Urinary bladder (tissue), 4 donors: Measurements from ENCODE around the gene SPAG17. TPM values are rescaled to one million over a fixed set of nuclear protein-coding genes. Genes with fewer than 3 reads are reported as not detected.

Source experiments
- DNase-seq: peaks from one replicate; pipeline ENCODE4 v3.0.0-alpha.2; 2015; ENCODE audit errors: extremely low spot score
- H3K27ac ChIP-seq: one replicate; pipeline ENCODE4 v1.5.1; 2013; ENCODE audit warnings: low read depth, mild to moderate bottlenecking, moderate library complexity
- H3K36me3 ChIP-seq: one replicate; pipeline ENCODE4 v1.6.1; 2013; ENCODE audit warnings: mild to moderate bottlenecking, moderate library complexity; ENCODE audit not compliant: insufficient read depth
- H3K4me1 ChIP-seq: one replicate; pipeline ENCODE4 v1.6.1; 2013; ENCODE audit warnings: mild to moderate bottlenecking, moderate library complexity; ENCODE audit not compliant: insufficient read depth
- H3K4me3 ChIP-seq: one replicate; pipeline ENCODE4 v1.5.1; 2013; ENCODE audit warnings: low read depth, low read length
- whole genome bisulfite sequencing: extraction: QIAGEN DNeasy Blood & Tissue Kit; methylation state at CpG from one replicate; pipeline ENCODE4 v1.1.7; 2013; 5-methylcytosine and 5-hydroxymethylcytosine counted together
- polyA plus RNA-seq: library from polyadenylated mRNA; stranded (reverse); fragments of 200-250 nt; gene quantifications from one replicate; pipeline ENCODE4 v1.2.3, GENCODE V29; 2013
- total RNA-seq: library from RNA; depleted of rRNA; stranded (reverse); fragments of >200 nt; gene quantifications from one replicate; pipeline ENCODE4 v1.2.3, GENCODE V29; 2014
- donor health status: healthy with polysubstance abuse.
- donor health status: healthy.

The SPAG17 gene
- total and polyA plus RNA-seq, 2 donors = 0.51 to 4.2 TPM

- no peak for DNase-seq
- H3K4me3 ChIP-seq = no peak overlapping the region
- 53% methylated on average over 1 of the region's 1 CpG for WGBS
- H3K27ac ChIP-seq = no peak overlapping the region
- H3K36me3 ChIP-seq = no peaks in the 10 kb centered on the region
- no peaks in the 10 kb centered on the region for H3K4me1 ChIP-seq
Measured at GRCh38 chr1:118200836-118201235, 15.8 kb upstream of the SPAG17 start.

- H3K4me1 ChIP-seq = no peaks in the 10 kb centered on the region
- DNase-seq = no peak
- no peaks in the 10 kb centered on the region for H3K36me3 ChIP-seq
- no peak overlapping the region for H3K27ac ChIP-seq
- H3K4me3 ChIP-seq = no peak overlapping the region
- WGBS = 47% methylated on average over 1 of the region's 1 CpG
Measured at GRCh38 chr1:118190561-118190960, 5.5 kb upstream of the SPAG17 start.

GRCh38 chr1:118189564-118189963 lies 4.5 kb upstream of the SPAG17 start:
- no peaks in the 10 kb centered on the region for H3K4me1 ChIP-seq
- H3K36me3 ChIP-seq = no peaks in the 10 kb centered on the region
- no peak overlapping the region for H3K27ac ChIP-seq
- DNase-seq = no peak
- 48% methylated on average over 2 of the region's 2 CpGs for WGBS
- no peak overlapping the region for H3K4me3 ChIP-seq

- DNase-seq = no peak
- 47% methylated on average over 1 of the region's 1 CpG for WGBS
Measured at GRCh38 chr1:118188411-118188810, 3.4 kb upstream of the SPAG17 start.

GRCh38 chr1:118186026-118186425 lies 998 bp upstream of the SPAG17 start:
- no peaks in the 10 kb centered on the region for H3K4me1 ChIP-seq
- WGBS = 89% methylated on average over 4 of the region's 4 CpGs
- no peak overlapping the region for H3K4me3 ChIP-seq
- no peak for DNase-seq
- H3K36me3 ChIP-seq = no peaks in the 10 kb centered on the region
- H3K27ac ChIP-seq = no peak overlapping the region

More at GRCh38 chr1:118188411-118188810, 3.4 kb upstream of the SPAG17 start:
- H3K4me3 ChIP-seq = no peak overlapping the region
- H3K36me3 ChIP-seq = no peaks in the 10 kb centered on the region
- H3K4me1 ChIP-seq = no peaks in the 10 kb centered on the region
- H3K27ac ChIP-seq = no peak overlapping the region

- DNase-seq = no peak
- no peaks in the 10 kb centered on the region for H3K4me1 ChIP-seq
- 25% methylated on average over 11 of the region's 11 CpGs for WGBS
- no peak overlapping the region for H3K27ac ChIP-seq
- peak overlapping the region; percentile 33 for H3K4me3 ChIP-seq
- H3K36me3 ChIP-seq = no peaks in the 10 kb centered on the region
Measured at GRCh38 chr1:118184739-118185083, 317 bp downstream of the SPAG17 start.

GRCh38 chr1:118183586-118183985 lies 1.4 kb downstream of the SPAG17 start:
- no peaks in the 10 kb centered on the region for H3K4me1 ChIP-seq
- H3K27ac ChIP-seq = no peak overlapping the region
- no peak for DNase-seq
- 70% methylated on average over 2 of the region's 2 CpGs for WGBS
- H3K4me3 ChIP-seq = no peak overlapping the region
- no peaks in the 10 kb centered on the region for H3K36me3 ChIP-seq

GRCh38 chr1:118177998-118178397 lies 7.0 kb downstream of the SPAG17 start:
- 95% methylated on average over 3 of the region's 3 CpGs for WGBS
- H3K4me1 ChIP-seq = no peaks in the 10 kb centered on the region
- no peaks in the 10 kb centered on the region for H3K36me3 ChIP-seq
- no peak overlapping the region for H3K27ac ChIP-seq
- H3K4me3 ChIP-seq = no peak overlapping the region
- DNase-seq = no peak

GRCh38 chr1:118169016-118169415 lies 16.0 kb downstream of the SPAG17 start:
- WGBS = 76% methylated on average over 1 of the region's 1 CpG
- Histone ChIP-seq H3K36me3 (no peaks in the 10 kb centered on the region), H3K4me3 (no peak overlapping the region), H3K4me1 (no peaks in the 10 kb centered on the region), H3K27ac (no peak overlapping the region)
- no peak for DNase-seq

GRCh38 chr1:118160806-118161205 lies 24.2 kb downstream of the SPAG17 start:
- 78% methylated on average over 1 of the region's 1 CpG for WGBS
- no peaks in the 10 kb centered on the region for H3K4me1 ChIP-seq
- DNase-seq = no peak
- H3K27ac ChIP-seq = no peak overlapping the region
- no peaks in the 10 kb centered on the region for H3K36me3 ChIP-seq
- H3K4me3 ChIP-seq = no peak overlapping the region

- no peak overlapping the region for H3K27ac ChIP-seq
- H3K36me3 ChIP-seq = no peaks in the 10 kb centered on the region
- H3K4me3 ChIP-seq = no peak overlapping the region
- H3K4me1 ChIP-seq = no peaks in the 10 kb centered on the region
- DNase-seq = no peak
- WGBS = 48% methylated on average over 4 of the region's 4 CpGs
Measured at GRCh38 chr1:118159569-118159968, 25.5 kb downstream of the SPAG17 start.

- 81% methylated on average over 1 of the region's 1 CpG for WGBS
- no peak for DNase-seq
- H3K4me1 ChIP-seq = no peaks in the 10 kb centered on the region
- H3K27ac ChIP-seq = no peak overlapping the region
- H3K4me3 ChIP-seq = no peak overlapping the region
- no peaks in the 10 kb centered on the region for H3K36me3 ChIP-seq
Measured at GRCh38 chr1:118158924-118159323, 26.1 kb downstream of the SPAG17 start.

- no peaks in the 10 kb centered on the region for H3K36me3 ChIP-seq
- no peaks in the 10 kb centered on the region for H3K4me1 ChIP-seq
- no peak overlapping the region for H3K27ac ChIP-seq
- DNase-seq = no peak
- WGBS = 92% methylated on average over 2 of the region's 2 CpGs
- H3K4me3 ChIP-seq = no peak overlapping the region
Measured at GRCh38 chr1:118157506-118157905, 27.5 kb downstream of the SPAG17 start.

- H3K36me3 ChIP-seq = no peaks in the 10 kb centered on the region
- 86% methylated on average over 1 of the region's 1 CpG for WGBS
- DNase-seq = no peak
- no peaks in the 10 kb centered on the region for H3K4me1 ChIP-seq
- no peak overlapping the region for H3K4me3 ChIP-seq
- H3K27ac ChIP-seq = no peak overlapping the region
Measured at GRCh38 chr1:118155106-118155505, 29.9 kb downstream of the SPAG17 start.

- Histone ChIP-seq H3K4me3 (no peak overlapping the region), H3K27ac (no peak overlapping the region), H3K4me1 (no peaks in the 10 kb centered on the region), H3K36me3 (no peaks in the 10 kb centered on the region)
- WGBS = 91% methylated on average over 1 of the region's 1 CpG
- no peak for DNase-seq
Measured at GRCh38 chr1:118154220-118154619, 30.8 kb downstream of the SPAG17 start.
